Mesangial cell (primary cell): ENCODE measurements around the gene SMARCD3. TPM values are rescaled to one million over a fixed set of nuclear protein-coding genes. Genes with fewer than 3 reads are reported as not detected.

Experiments
- total RNA-seq: library from RNA; depleted of rRNA; stranded (reverse); fragments of >200 nt; gene quantifications from 2 replicates; pipeline ENCODE4 v1.2.3, GENCODE V29; 2015

Gene SMARCD3
- 11.1 and 51.8 TPM in 2 replicates for total RNA-seq

DNA sequence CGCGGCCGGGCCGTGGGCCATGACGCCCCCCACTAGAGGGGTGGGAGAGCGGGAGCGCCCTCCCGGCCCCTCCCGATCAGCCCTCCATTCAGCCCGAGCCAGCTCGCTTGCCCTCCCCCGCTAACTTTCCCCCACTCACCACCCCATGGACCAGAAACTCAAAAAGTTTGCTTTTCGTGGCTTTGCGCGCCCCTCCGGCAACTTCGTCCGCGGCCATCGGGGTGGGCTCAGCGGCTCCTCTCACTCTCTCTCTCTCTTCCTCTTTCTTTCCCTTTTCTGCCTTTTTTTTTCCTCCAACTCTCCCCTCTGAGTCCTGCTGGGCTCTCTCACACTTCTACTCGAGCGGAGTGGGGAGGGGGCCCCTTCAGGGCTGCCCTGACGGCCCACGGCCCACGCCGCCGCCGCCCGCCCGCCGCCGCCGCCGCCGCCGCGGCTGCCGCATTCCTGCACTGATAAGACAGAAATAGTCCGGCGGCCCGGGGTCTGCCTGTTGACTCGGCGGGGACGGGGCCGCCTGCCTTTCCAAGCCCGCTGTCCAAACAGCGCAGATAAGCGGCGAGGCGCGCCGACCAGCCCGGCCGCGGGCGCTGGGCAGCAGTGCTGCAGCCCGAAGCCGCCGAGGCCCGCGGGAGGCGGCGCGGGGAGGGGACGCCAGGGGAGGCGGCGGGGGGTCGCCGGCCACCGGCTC, at the start of gene SMARCD3:
Gene SMARCD3 (minus strand): TSS at position 349 of the 688 bp plus-strand sequence. CDS start 132 bp downstream, at position 217.

DNA sequence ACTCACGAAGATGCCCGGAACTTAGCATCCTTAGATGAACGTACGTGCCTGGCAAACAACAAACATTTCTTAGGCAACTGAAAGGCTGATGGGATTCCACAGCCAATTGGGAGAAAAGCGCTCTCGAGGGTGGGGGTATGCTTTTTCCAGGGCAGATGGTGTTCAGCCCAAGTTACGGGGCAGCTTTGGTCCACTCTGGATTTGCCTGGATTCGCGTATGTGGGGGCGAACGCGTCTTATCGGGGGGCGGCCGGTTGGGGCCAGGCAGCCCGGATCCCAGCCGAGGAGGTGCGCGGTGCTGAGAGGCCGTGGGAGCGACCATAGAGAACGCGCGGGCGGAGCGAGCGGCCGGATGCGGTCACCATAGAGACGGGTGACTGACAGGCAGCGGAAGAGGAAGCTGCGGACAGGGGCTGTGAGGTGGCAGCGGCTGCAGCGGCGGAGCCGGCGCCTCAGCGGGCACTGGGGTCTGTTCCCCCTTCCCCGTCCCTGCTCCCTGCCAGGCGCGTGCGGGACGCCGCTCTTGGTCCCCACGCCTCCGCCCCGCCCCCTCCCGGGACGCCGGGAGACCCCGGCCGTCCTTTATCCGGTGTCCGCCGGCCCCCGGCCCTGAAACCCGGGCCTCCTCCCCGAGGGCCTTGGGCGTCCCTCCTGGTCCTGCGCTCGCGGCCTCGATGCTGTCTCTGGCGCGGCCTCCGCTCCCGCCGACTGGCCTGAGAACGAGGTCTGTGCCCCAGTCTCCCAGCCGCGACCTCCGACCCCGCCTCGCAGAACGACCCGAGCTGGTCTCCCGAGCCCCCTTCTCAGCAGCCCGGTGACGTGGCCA, 16.2 kb downstream of the SMARCD3 start, which contains the start of gene CHPF2:
Gene CHPF2 (plus strand): TSS at position 393 of the 826 bp plus-strand sequence. CDS start 1,529 bp downstream, outside the sequence.

DNA sequence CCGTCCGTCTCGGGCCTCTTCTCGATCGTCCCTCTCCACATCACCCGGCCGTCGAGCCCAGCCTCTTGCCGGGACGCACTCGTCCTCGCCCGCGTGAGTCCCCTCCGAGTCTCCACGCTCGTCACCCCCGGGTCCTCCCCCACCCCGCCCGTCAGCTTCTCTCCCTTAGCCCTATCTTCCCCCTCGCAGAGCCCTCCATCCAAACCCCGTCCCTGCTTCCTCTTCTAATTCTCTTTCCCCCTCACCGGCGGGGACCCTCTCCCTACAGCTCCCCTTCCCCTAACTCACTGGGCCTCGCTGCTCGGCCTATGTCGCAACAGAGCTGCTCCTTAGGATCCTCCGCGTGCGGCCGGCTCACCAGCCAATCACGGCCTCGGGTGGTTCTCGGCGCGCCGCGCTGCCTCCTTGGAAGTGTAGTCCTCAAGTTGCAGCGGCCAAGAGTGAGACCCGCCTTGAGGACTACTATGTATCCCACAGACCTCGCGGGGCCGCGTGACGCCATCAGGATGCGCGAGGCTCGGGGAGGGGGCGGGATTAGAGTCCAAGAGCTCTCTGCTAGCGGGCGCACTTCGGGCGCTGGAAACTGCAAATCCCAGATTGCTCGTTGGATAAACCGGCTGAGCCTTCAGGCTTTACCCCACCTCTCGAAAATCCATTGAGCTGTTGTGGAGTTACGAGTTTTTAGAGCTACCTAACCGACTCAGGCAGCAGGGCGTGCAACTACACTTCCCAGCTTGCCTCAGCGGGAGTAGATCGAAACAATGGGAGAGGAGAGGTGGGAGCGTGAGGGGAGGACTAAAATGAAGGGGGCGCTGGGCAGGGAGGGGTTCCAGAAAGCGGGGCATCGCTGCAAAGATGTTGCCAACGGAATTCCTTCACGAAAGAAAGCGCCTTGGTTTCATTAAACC, 21.4 kb downstream of the SMARCD3 start, which contains the start of gene ABCF2:
Gene ABCF2 (minus strand): TSS at position 331 of the 908 bp plus-strand sequence. CDS start 747 bp downstream, outside the sequence.

DNA sequence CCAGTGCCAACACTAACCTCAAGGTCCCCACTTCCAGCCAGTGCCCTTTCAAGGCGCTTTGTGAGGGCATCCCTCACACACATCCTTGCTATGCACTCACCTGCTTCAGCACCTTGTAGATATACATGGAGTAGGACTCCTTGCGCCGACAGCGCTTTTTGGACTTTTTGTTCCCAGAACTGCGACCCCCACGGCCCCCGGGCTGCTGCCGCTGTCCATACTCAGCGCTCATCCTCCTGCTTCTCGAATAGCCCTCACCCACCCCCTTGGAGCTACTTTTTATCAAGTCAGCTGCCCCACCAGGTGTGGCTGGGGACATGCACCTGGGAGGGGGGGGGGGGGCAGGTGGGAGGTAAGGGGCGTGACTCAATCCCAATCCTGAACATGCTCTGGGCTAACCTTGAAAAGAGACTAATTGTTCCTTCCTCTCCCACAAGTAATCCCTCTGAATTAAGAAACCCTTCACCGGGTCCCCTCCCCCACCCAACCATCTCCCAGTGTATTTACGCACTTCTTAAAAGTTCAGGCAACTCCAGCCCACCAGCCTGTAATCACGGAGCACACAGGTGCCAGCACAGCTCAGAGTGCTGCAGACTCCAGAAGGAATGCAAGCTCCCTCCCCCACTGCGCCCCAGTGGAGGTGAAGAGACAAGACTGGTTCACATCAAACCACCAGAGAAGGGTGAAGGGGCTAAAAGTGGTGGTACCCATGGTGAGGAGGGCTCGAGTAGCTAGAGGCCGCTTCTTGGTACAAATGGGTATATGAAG, 38.2 kb downstream of the SMARCD3 start, which contains the start of gene H2BK1:
Gene H2BK1 (minus strand): TSS at position 402 of the 768 bp plus-strand sequence. CDS start 170 bp downstream, at position 232.

Other genes starting within 250 kb of the SMARCD3 start
- gene ATG9B, start 224.2 kb downstream of the SMARCD3 start, total RNA-seq = under 0.01 and 0.33 TPM in 2 replicates
- 35.2 and 52.0 TPM in 2 replicates for gene ABCB8, start 220.2 kb downstream of the SMARCD3 start, total RNA-seq
- gene ASIC3, start 200.2 kb downstream of the SMARCD3 start, total RNA-seq = 0.38 TPM in 1 of 2 replicates, not detected in the other
- 23.0 and 33.3 TPM in 2 replicates for gene CDK5, start 190.8 kb downstream of the SMARCD3 start, total RNA-seq
- gene SLC4A2, start 189.1 kb downstream of the SMARCD3 start, total RNA-seq = 177 and 233 TPM in 2 replicates
- 77.7 and 91.1 TPM in 2 replicates for gene FASTK, start 167.9 kb downstream of the SMARCD3 start, total RNA-seq
- 78.5 and 88.0 TPM in 2 replicates for gene TMUB1, start 165.2 kb downstream of the SMARCD3 start, total RNA-seq
- gene AGAP3, start 162.2 kb downstream of the SMARCD3 start, total RNA-seq = 59.5 and 69.5 TPM in 2 replicates
- not detected in 2 replicates for gene GBX1, start 81.0 kb downstream of the SMARCD3 start, total RNA-seq
- gene ASB10, start 61.4 kb downstream of the SMARCD3 start, total RNA-seq = not detected in 2 replicates
- not detected in 2 replicates for gene H2BK1, start 38.2 kb downstream of the SMARCD3 start, total RNA-seq
- gene ABCF2, start 21.5 kb downstream of the SMARCD3 start, total RNA-seq = 39.0 and 55.7 TPM in 2 replicates
- 66.8 and 80.9 TPM in 2 replicates for gene CHPF2, start 16.2 kb downstream of the SMARCD3 start, total RNA-seq
- 23.6 and 27.2 TPM in 2 replicates for gene NUB1, start 93.1 kb upstream of the SMARCD3 start, total RNA-seq
- gene WDR86, start 161.3 kb upstream of the SMARCD3 start, total RNA-seq = 0.33 and 43.2 TPM in 2 replicates
- gene CRYGN, start 191.4 kb upstream of the SMARCD3 start, total RNA-seq = 1.3 TPM in 1 of 2 replicates, not detected in the other